ENCODE measurements around the gene HOXC5. TPM values are rescaled to one million over a fixed set of nuclear protein-coding genes. Genes with fewer than 3 reads are reported as not detected.
A peak's percentile ranks its signal among the peaks of the same experiment; 100 is the strongest.

Gene HOXC5
- total and polyA plus RNA-seq, 9 donors: 1.8 to 11.0 (median 2.9) TPM

- peak overlapping the region; percentile 21 to 95 for H3K27ac ChIP-seq
- TF ChIP-seq EP300 (IDR thresholded peaks at IDR 0.05): no peak
- no peak for TF ChIP-seq CTCF (IDR thresholded peaks at IDR 0.05)
- TF ChIP-seq POLR2A (IDR thresholded peaks at IDR 0.05): no peak
- no peaks in the 10 kb centered on the region for H3K36me3 ChIP-seq
- peak in 4 of 5 donors; percentile 19 to 42 (median 39) for DNase-seq
- intact Hi-C loops (cut with DNase I): loop anchor here in 1 of 4 donors (5.0 kb wide), 1 partner anchor 167 kb away; no protein-coding TSS in a partner anchor
- no peaks in the 10 kb centered on the region for H3K27me3 ChIP-seq
- H3K9me3 ChIP-seq: no peaks in the 10 kb centered on the region
- peaks cover 11% of the 10 kb centered on the region for H3K4me1 ChIP-seq (ENCODE audit: insufficient read depth)
- no peak overlapping the region for H3K4me3 ChIP-seq
- 16 to 28% (median 22%) methylated on average over 7 of the region's 7 CpGs for WGBS, 3 donors
These were observed 7.1 kb upstream of the HOXC5 start for GRCh38 chr12:54025499-54026405.

DNA sequence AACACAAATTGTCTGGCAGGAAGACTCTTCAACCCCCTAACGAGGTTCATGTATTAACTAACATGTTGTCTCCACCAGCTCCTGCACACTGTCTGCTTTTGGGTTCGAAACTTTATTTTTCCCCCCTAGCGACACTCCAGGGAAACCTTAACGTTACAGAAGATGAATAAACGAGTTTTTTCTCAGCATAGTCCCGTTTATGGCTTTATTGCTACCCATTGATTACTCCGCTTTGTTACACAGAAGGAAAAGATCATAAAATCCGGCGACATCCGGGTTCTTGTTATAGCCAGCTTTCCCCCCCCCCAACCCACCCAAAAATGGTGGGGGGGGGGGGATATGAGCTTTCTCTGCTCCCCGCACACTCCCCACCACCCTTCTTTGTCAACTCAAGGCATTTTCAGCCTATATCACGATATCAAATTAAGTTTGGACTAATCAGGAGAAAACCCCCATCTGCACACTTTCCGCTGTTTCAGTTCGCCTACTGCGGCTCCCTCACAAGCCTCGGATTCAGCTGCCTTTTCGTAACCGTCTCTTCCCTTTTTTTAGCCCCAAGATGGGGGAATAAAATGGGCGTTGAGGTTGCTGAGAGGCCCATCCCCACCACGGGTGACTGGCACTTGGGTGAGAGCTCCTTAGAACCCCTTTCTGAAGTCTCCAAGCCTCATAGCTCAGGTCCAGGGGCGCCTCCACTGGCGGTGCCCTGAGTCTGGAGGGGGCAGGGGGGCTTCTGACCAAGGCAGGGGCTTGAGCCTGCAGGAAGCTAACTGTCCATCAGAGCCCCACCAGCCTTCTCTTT, 6.0 kb upstream of the HOXC5 start:
- no peaks in the 10 kb centered on the region for H3K27me3 ChIP-seq
- H3K27ac ChIP-seq: peak overlapping the region in 1 of 2 donors; percentile 95

GRCh38 chr12:54027442-54027786, 5.4 kb upstream of the HOXC5 start:
- peaks cover 19% of the 10 kb centered on the region for H3K4me1 ChIP-seq (ENCODE audit: insufficient read depth)
- TF ChIP-seq CTCF (IDR thresholded peaks at IDR 0.05): no peak
- no peak for TF ChIP-seq POLR2A (IDR thresholded peaks at IDR 0.05)
- no peak for TF ChIP-seq EP300 (IDR thresholded peaks at IDR 0.05)
- no peak overlapping the region for H3K4me3 ChIP-seq

More for the DNA sequence above, 6.0 kb upstream of the HOXC5 start:
- no peak for TF ChIP-seq EP300 (IDR thresholded peaks at IDR 0.05)
- no peak for TF ChIP-seq CTCF (IDR thresholded peaks at IDR 0.05)
- TF ChIP-seq POLR2A (IDR thresholded peaks at IDR 0.05): no peak
- WGBS, 3 donors: 61 to 75% (median 65%) methylated on average over 22 of the region's 22 CpGs
- DNase-seq: peak in 4 of 5 donors; percentile 10 to 36 (median 30)
- intact Hi-C loops (cut with DNase I): loop anchor here in 1 of 4 donors (5.0 kb wide), 1 partner anchor 165 kb away; no protein-coding TSS in a partner anchor
- Histone ChIP-seq H3K4me1 (ENCODE audit: insufficient read depth) (peaks cover 14% of the 10 kb centered on the region), H3K9me3 (no peaks in the 10 kb centered on the region), H3K4me3 (no peak overlapping the region), H3K36me3 (no peaks in the 10 kb centered on the region)

More at GRCh38 chr12:54027442-54027786, 5.4 kb upstream of the HOXC5 start:
- WGBS, 3 donors: 61 to 77% (median 72%) methylated on average over 3 of the region's 3 CpGs
- Histone ChIP-seq H3K27me3 (no peaks in the 10 kb centered on the region), H3K27ac (peak overlapping the region in 1 of 2 donors; percentile 95), H3K9me3 (no peaks in the 10 kb centered on the region), H3K36me3 (no peaks in the 10 kb centered on the region)
- DNase-seq: no peak
- intact Hi-C loops (cut with DNase I): loop anchor here in 1 of 4 donors (5.0 kb wide), 1 partner anchor 165 kb away; no protein-coding TSS in a partner anchor
